ENCODE results near the gene AGK. TPM values are rescaled to one million over a fixed set of nuclear protein-coding genes. Genes with fewer than 3 reads are reported as not detected.

AGK gene
- total RNA-seq, 1 experiment from 2014 or later = 38.2 TPM

DNA sequence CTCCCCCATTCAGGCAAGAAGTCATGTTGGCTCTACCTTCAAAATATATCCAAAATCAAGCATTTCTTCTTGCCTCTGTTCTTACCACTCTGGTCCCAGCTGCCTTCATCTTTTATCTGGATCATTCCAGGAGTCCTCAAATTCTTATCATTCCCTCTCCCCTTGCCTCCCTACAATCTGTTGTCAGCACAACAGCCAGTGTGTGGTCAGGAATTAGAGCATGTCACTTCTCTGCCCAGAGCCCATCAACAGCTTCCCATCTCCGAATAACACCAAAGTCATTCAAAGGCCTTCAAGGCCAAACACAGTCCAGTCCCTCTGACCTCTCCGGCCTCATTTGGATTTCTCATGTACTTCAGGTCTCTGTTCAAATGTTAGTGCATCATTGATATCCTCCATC is 80.3 kb downstream of the AGK start:
- Histone ChIP-seq H3K9me3 (ENCODE audit: low read length) (no peaks in the 10 kb centered on the region), H4K20me1 (ENCODE audit: low read length) (no peaks in the 10 kb centered on the region), H3K4me2 (ENCODE audit: low read length) (no peak overlapping the region), H3K79me2 (ENCODE audit: low read length) (no peaks in the 10 kb centered on the region), H2AFZ (ENCODE audit: low read length) (no peak overlapping the region), H3F3A (ENCODE audit: low read length, unreplicated experiment) (no peaks in the 10 kb centered on the region), H3K4me3 (ENCODE audit: low read length) (no peak overlapping the region), H3K9ac (ENCODE audit: low read length) (no peak overlapping the region), H3K27ac (ENCODE audit: low read length) (no peak overlapping the region), H3K27me3 (ENCODE audit: low read length) (no peaks in the 10 kb centered on the region), H3K36me3 (ENCODE audit: low read depth, low read length) (no peaks in the 10 kb centered on the region), H3K4me1 (ENCODE audit: insufficient read depth, low read length) (no peaks in the 10 kb centered on the region), H3K9me2 (replicated peaks; ENCODE audit: low read length) (no peaks in the 10 kb centered on the region)
- DNase-seq (no peak), ATAC-seq (no peak)
- CTCF ChIA-PET = no interaction called here
- POLR2A ChIA-PET (ENCODE audit: unreplicated experiment) = no interaction called here
- TF ChIP-seq EZH2phosphoT487 (IDR thresholded peaks at IDR 0.05; ENCODE audit: borderline replicate concordance, low read length) = no peak
- TF ChIP-seq EZH2 (IDR thresholded peaks at IDR 0.05; ENCODE audit: low read length, unreplicated experiment) = no peak
- TF ChIP-seq, protein P1, sequence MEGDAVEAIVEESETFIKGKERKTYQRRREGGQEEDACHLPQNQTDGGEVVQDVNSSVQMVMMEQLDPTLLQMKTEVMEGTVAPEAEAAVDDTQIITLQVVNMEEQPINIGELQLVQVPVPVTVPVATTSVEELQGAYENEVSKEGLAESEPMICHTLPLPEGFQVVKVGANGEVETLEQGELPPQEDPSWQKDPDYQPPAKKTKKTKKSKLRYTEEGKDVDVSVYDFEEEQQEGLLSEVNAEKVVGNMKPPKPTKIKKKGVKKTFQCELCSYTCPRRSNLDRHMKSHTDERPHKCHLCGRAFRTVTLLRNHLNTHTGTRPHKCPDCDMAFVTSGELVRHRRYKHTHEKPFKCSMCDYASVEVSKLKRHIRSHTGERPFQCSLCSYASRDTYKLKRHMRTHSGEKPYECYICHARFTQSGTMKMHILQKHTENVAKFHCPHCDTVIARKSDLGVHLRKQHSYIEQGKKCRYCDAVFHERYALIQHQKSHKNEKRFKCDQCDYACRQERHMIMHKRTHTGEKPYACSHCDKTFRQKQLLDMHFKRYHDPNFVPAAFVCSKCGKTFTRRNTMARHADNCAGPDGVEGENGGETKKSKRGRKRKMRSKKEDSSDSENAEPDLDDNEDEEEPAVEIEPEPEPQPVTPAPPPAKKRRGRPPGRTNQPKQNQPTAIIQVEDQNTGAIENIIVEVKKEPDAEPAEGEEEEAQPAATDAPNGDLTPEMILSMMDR (conservative IDR thresholded peaks at IDR 0.05; ENCODE audit: low read depth, low read length) = no peak
- intact Hi-C loops (cut with micrococcal nuclease) = no loop called here
- no TSS peak for BruUV-seq (replicated peaks)

DNA sequence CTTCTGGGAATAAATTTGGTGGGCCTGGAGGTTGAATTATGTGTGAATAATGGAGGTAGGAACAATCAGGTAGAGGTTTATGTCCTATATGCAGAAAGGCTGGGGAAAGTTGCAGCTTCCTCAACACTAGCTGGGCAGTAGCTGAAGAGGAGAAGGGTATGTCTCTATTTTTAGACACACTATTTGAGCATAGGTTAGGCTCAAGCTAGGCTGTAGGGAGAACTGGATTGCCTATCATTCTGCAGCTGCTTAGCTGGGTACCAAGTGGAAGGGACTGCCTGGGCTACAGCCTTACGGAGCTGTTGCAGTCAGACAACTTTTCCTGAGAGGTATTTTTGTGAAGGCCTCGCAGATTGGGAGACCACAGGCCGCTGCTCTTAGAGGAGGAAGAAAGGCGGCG is 82.9 kb downstream of the AGK start:
- H3K36me3 ChIP-seq (ENCODE audit: low read depth, low read length) = no peaks in the 10 kb centered on the region
- H2AFZ ChIP-seq (ENCODE audit: low read length) = no peak overlapping the region
- no peak overlapping the region for H3K9ac ChIP-seq (ENCODE audit: low read length)
- no peak for ATAC-seq
- H3K4me3 ChIP-seq (ENCODE audit: low read length) = no peak overlapping the region
- BruUV-seq (replicated peaks) = no TSS peak
- no peak for DNase-seq
- no peaks in the 10 kb centered on the region for H3K9me3 ChIP-seq (ENCODE audit: low read length)
- no peak overlapping the region for H3K27ac ChIP-seq (ENCODE audit: low read length)
- H3K4me1 ChIP-seq (ENCODE audit: insufficient read depth, low read length) = no peaks in the 10 kb centered on the region
- no peaks in the 10 kb centered on the region for H3K27me3 ChIP-seq (ENCODE audit: low read length)
- no peaks in the 10 kb centered on the region for H4K20me1 ChIP-seq (ENCODE audit: low read length)
- H3F3A ChIP-seq (ENCODE audit: low read length, unreplicated experiment) = no peaks in the 10 kb centered on the region
- H3K79me2 ChIP-seq (ENCODE audit: low read length) = no peaks in the 10 kb centered on the region
- H3K9me2 ChIP-seq (replicated peaks; ENCODE audit: low read length) = no peaks in the 10 kb centered on the region
- CTCF ChIA-PET = interaction anchor here (0.5 kb wide), 1 partner anchor 22 kb away, joined by 8 read pairs; no protein-coding TSS in a partner anchor
- POLR2A ChIA-PET (ENCODE audit: unreplicated experiment) = no interaction called here
- TF ChIP-seq EZH2 (IDR thresholded peaks at IDR 0.05; ENCODE audit: low read length, unreplicated experiment) = no peak
- TF ChIP-seq EZH2phosphoT487 (IDR thresholded peaks at IDR 0.05; ENCODE audit: borderline replicate concordance, low read length) = no peak
- TF ChIP-seq, protein P1 (conservative IDR thresholded peaks at IDR 0.05; ENCODE audit: low read depth, low read length) = no peak
- intact Hi-C loops (cut with micrococcal nuclease) = no loop called here
- H3K4me2 ChIP-seq (ENCODE audit: low read length) = no peak overlapping the region

DNA sequence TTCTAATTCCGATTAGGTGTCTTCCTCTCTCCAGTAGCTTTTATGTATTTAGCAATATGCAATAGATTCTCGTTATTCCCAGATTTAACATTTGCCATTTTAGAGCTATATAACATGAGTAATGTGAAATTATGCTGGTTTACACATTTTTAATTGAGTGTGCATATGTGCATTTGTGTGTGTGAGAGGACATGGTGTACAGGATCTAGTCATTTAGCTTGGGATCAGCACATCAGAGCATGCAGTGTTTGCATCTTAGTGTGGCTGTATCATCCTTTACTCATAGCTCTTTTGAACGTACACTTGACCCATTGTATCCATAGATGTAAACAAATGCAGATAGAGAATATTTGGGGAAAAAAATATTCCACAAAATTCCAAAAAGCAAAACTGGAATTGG is 84.8 kb downstream of the AGK start:
- Histone ChIP-seq H2AFZ (ENCODE audit: low read length) (no peak overlapping the region), H3K79me2 (ENCODE audit: low read length) (no peaks in the 10 kb centered on the region), H3F3A (ENCODE audit: low read length, unreplicated experiment) (no peaks in the 10 kb centered on the region), H3K4me3 (ENCODE audit: low read length) (no peak overlapping the region), H3K27me3 (ENCODE audit: low read length) (no peaks in the 10 kb centered on the region), H3K9me3 (ENCODE audit: low read length) (no peaks in the 10 kb centered on the region), H4K20me1 (ENCODE audit: low read length) (no peaks in the 10 kb centered on the region), H3K27ac (ENCODE audit: low read length) (no peak overlapping the region), H3K9ac (ENCODE audit: low read length) (no peak overlapping the region), H3K4me1 (ENCODE audit: insufficient read depth, low read length) (no peaks in the 10 kb centered on the region), H3K4me2 (ENCODE audit: low read length) (no peak overlapping the region), H3K36me3 (ENCODE audit: low read depth, low read length) (no peaks in the 10 kb centered on the region), H3K9me2 (replicated peaks; ENCODE audit: low read length) (no peaks in the 10 kb centered on the region)
- ChIA-PET CTCF (no interaction called here), POLR2A (ENCODE audit: unreplicated experiment) (no interaction called here)
- ATAC-seq (no peak), DNase-seq (no peak)
- BruUV-seq (replicated peaks) = no TSS peak
- intact Hi-C loops (cut with micrococcal nuclease) = no loop called here
- TF ChIP-seq EZH2 (IDR thresholded peaks at IDR 0.05; ENCODE audit: low read length, unreplicated experiment) (no peak), EZH2phosphoT487 (IDR thresholded peaks at IDR 0.05; ENCODE audit: borderline replicate concordance, low read length) (no peak)
- TF ChIP-seq, protein P1 (conservative IDR thresholded peaks at IDR 0.05; ENCODE audit: low read depth, low read length) = no peak
